Activated naive CD4-positive, alpha-beta T cell treated with anti-CD3 and anti-CD28 coated beads, Interleukin-2, amount 10 ng/mL, durations not matched to agents 7 days and 5 days (primary cell): Measurements from ENCODE around the gene OCIAD1.
"Not testable (repeated sequence)": the region's sequence is repeated elsewhere in the genome, so short reads cannot be mapped to it uniquely, and the experiment has no call there.

ENCODE experiments used
- CTCF ChIA-PET: fragments of 350-600 bp; sonication (Branson Sonifier 250); formaldehyde crosslinking; loops from one replicate; lab custom pipeline; 2021; ENCODE audit warnings: antibody characterized with exemption; lab: Charles Lee
- DNase-seq: peaks from one replicate; pipeline ENCODE4 v3.0.0-alpha.2; 2020
- H3K27ac Mint-ChIP-seq: one replicate; pipeline ENCODE4 v1.8.0; 2021; ENCODE audit warnings: mild to moderate bottlenecking, moderate library complexity, mixed read lengths
- H3K27me3 Mint-ChIP-seq: one replicate; pipeline ENCODE4 v1.8.0; 2021; ENCODE audit warnings: mild to moderate bottlenecking, mixed read lengths
- H3K36me3 Mint-ChIP-seq: one replicate; pipeline ENCODE4 v1.8.0; 2021; ENCODE audit warnings: mixed read lengths
- H3K4me1 Mint-ChIP-seq: one replicate; pipeline ENCODE4 v1.8.0; 2021; ENCODE audit warnings: mixed read lengths
- H3K4me3 Mint-ChIP-seq: one replicate; pipeline ENCODE4 v1.8.0; 2021; ENCODE audit warnings: mild to moderate bottlenecking, moderate library complexity, mixed read lengths
- H3K9me3 Mint-ChIP-seq: one replicate; pipeline ENCODE4 v1.8.0; 2021; ENCODE audit warnings: mixed read lengths

Gene OCIAD1

GRCh38 chr4:48848799-48849198 is 17.9 kb downstream of the OCIAD1 start:
- H3K4me3 Mint-ChIP-seq, H3K9me3 Mint-ChIP-seq, H3K4me1 Mint-ChIP-seq, H3K27me3 Mint-ChIP-seq, CTCF ChIA-PET, H3K27ac Mint-ChIP-seq, DNase-seq: not testable (repeated sequence)
- H3K36me3 Mint-ChIP-seq: peaks cover 56% of the 10 kb centered on the region

- DNase-seq: no peak
- CTCF ChIA-PET: interaction anchor here (1.1 kb wide), 1 partner anchor 273 kb away, joined by 3 read pairs; no protein-coding TSS in a partner anchor
- Mint-ChIP-seq H3K27me3 (no peaks in the 10 kb centered on the region), H3K4me3 (no peak overlapping the region), H3K9me3 (peaks cover 1% of the 10 kb centered on the region), H3K27ac (no peak overlapping the region), H3K4me1 (no peaks in the 10 kb centered on the region), H3K36me3 (peaks cover 43% of the 10 kb centered on the region)
These were observed 20.8 kb downstream of the OCIAD1 start for GRCh38 chr4:48851651-48852050.

- no peak for DNase-seq
- Mint-ChIP-seq H3K9me3 (no peaks in the 10 kb centered on the region), H3K27me3 (no peaks in the 10 kb centered on the region), H3K27ac (no peak overlapping the region), H3K36me3 (peaks cover 41% of the 10 kb centered on the region), H3K4me1 (no peaks in the 10 kb centered on the region), H3K4me3 (no peak overlapping the region)
- CTCF ChIA-PET: no interaction called here
These were observed 22.9 kb downstream of the OCIAD1 start for GRCh38 chr4:48853604-48854394.

GRCh38 chr4:48854395-48854683 is 23.5 kb downstream of the OCIAD1 start:
- H3K36me3 Mint-ChIP-seq: peaks cover 41% of the 10 kb centered on the region
- H3K4me1 Mint-ChIP-seq: no peaks in the 10 kb centered on the region
- CTCF ChIA-PET: no interaction called here
- H3K27me3 Mint-ChIP-seq: no peaks in the 10 kb centered on the region
- DNase-seq: no peak
- no peaks in the 10 kb centered on the region for H3K9me3 Mint-ChIP-seq
- H3K4me3 Mint-ChIP-seq: no peak overlapping the region
- H3K27ac Mint-ChIP-seq: no peak overlapping the region

GRCh38 chr4:48854982-48855381 is 24.1 kb downstream of the OCIAD1 start:
- Mint-ChIP-seq H3K4me3 (no peak overlapping the region), H3K4me1 (no peaks in the 10 kb centered on the region), H3K27ac (peak overlapping the region; percentile 16), H3K36me3 (peaks cover 44% of the 10 kb centered on the region), H3K9me3 (no peaks in the 10 kb centered on the region), H3K27me3 (no peaks in the 10 kb centered on the region)
- CTCF ChIA-PET: no interaction called here
- DNase-seq: no peak

- H3K9me3 Mint-ChIP-seq: no peaks in the 10 kb centered on the region
- no peaks in the 10 kb centered on the region for H3K4me1 Mint-ChIP-seq
- H3K36me3 Mint-ChIP-seq: peaks cover 41% of the 10 kb centered on the region
- no peaks in the 10 kb centered on the region for H3K27me3 Mint-ChIP-seq
- CTCF ChIA-PET: interaction anchor here (1.6 kb wide), 1 partner anchor 19 kb away, joined by 6 read pairs; no protein-coding TSS in a partner anchor
- H3K4me3 Mint-ChIP-seq: no peak overlapping the region
- DNase-seq: no peak
- no peak overlapping the region for H3K27ac Mint-ChIP-seq
These were observed 27.2 kb downstream of the OCIAD1 start for GRCh38 chr4:48858130-48858529.

- Mint-ChIP-seq H3K4me3 (no peak overlapping the region), H3K27me3 (no peaks in the 10 kb centered on the region), H3K27ac (no peak overlapping the region), H3K9me3 (peaks cover 7% of the 10 kb centered on the region), H3K36me3 (peaks cover 28% of the 10 kb centered on the region), H3K4me1 (no peaks in the 10 kb centered on the region)
- CTCF ChIA-PET: no interaction called here
- DNase-seq: no peak
These were observed 31.1 kb downstream of the OCIAD1 start for GRCh38 chr4:48862038-48862437.

- H3K9me3 Mint-ChIP-seq: peaks cover 7% of the 10 kb centered on the region
- H3K4me1 Mint-ChIP-seq: no peaks in the 10 kb centered on the region
- H3K27me3 Mint-ChIP-seq: no peaks in the 10 kb centered on the region
- CTCF ChIA-PET: no interaction called here
- peaks cover 25% of the 10 kb centered on the region for H3K36me3 Mint-ChIP-seq
- no peak for DNase-seq
- no peak overlapping the region for H3K4me3 Mint-ChIP-seq
- no peak overlapping the region for H3K27ac Mint-ChIP-seq
These were observed 31.8 kb downstream of the OCIAD1 start for GRCh38 chr4:48862661-48863060.

- Mint-ChIP-seq H3K4me3 (no peak overlapping the region), H3K4me1 (no peaks in the 10 kb centered on the region), H3K9me3 (peaks cover 7% of the 10 kb centered on the region), H3K27ac (no peak overlapping the region), H3K36me3 (peaks cover 19% of the 10 kb centered on the region), H3K27me3 (no peaks in the 10 kb centered on the region)
- CTCF ChIA-PET: no interaction called here
- DNase-seq: no peak
These were observed 32.8 kb downstream of the OCIAD1 start for GRCh38 chr4:48863728-48864127.

- H3K27ac Mint-ChIP-seq, H3K4me1 Mint-ChIP-seq, CTCF ChIA-PET, H3K4me3 Mint-ChIP-seq, H3K9me3 Mint-ChIP-seq, DNase-seq, H3K27me3 Mint-ChIP-seq: not testable (repeated sequence)
- H3K36me3 Mint-ChIP-seq: peaks cover 12% of the 10 kb centered on the region
These were observed 33.8 kb downstream of the OCIAD1 start for GRCh38 chr4:48864696-48865095.

- no peaks in the 10 kb centered on the region for H3K36me3 Mint-ChIP-seq
- no peak for DNase-seq
- no peaks in the 10 kb centered on the region for H3K4me1 Mint-ChIP-seq
- H3K4me3 Mint-ChIP-seq: no peak overlapping the region
- CTCF ChIA-PET: no interaction called here
- no peaks in the 10 kb centered on the region for H3K9me3 Mint-ChIP-seq
- no peaks in the 10 kb centered on the region for H3K27me3 Mint-ChIP-seq
- no peak overlapping the region for H3K27ac Mint-ChIP-seq
These were observed 47.1 kb downstream of the OCIAD1 start for GRCh38 chr4:48877827-48878535.

- Mint-ChIP-seq H3K27ac (no peak overlapping the region), H3K27me3 (no peaks in the 10 kb centered on the region), H3K9me3 (no peaks in the 10 kb centered on the region), H3K36me3 (peaks cover 3% of the 10 kb centered on the region), H3K4me3 (no peak overlapping the region), H3K4me1 (no peaks in the 10 kb centered on the region)
- CTCF ChIA-PET: no interaction called here
- no peak for DNase-seq
These were observed 48.9 kb downstream of the OCIAD1 start for GRCh38 chr4:48879561-48880442.

- H3K27ac Mint-ChIP-seq, CTCF ChIA-PET, DNase-seq, H3K4me1 Mint-ChIP-seq, H3K36me3 Mint-ChIP-seq, H3K9me3 Mint-ChIP-seq, H3K27me3 Mint-ChIP-seq, H3K4me3 Mint-ChIP-seq: not testable (repeated sequence)
These were observed 50.8 kb downstream of the OCIAD1 start for GRCh38 chr4:48881646-48882045.

- CTCF ChIA-PET, H3K27me3 Mint-ChIP-seq, H3K4me3 Mint-ChIP-seq, H3K4me1 Mint-ChIP-seq, DNase-seq, H3K27ac Mint-ChIP-seq: not testable (repeated sequence)
- Mint-ChIP-seq H3K36me3 (peaks cover 61% of the 10 kb centered on the region), H3K9me3 (peaks cover 14% of the 10 kb centered on the region)
These were observed 58.9 kb downstream of the OCIAD1 start for GRCh38 chr4:48889750-48890149.
